ENCODE measurements around the gene MTMR2. TPM values are rescaled to one million over a fixed set of nuclear protein-coding genes. Genes with fewer than 3 reads are reported as not detected.

Gene MTMR2
- total RNA-seq, 1 experiment from 2014 or later, result 29.1 TPM

GRCh38 chr11:95964281-95964680 lies 40.4 kb upstream of the MTMR2 start:
- Histone ChIP-seq H3K9ac (ENCODE audit: low read length) (no peak overlapping the region), H3K4me3 (replicated peaks in 1 of 2; ENCODE audit: low read depth in 1 of 2, low read length in 2 of 2) (no peak overlapping the region), H3K9me3 (ENCODE audit: control insufficient read depth in 1 of 2, insufficient read depth in 1 of 2, low read depth in 1 of 2, low read length in 2 of 2) (no peaks in the 10 kb centered on the region), H3K79me2 (ENCODE audit: insufficient read depth, low read length) (no peaks in the 10 kb centered on the region), H4K20me1 (ENCODE audit: insufficient read depth) (no peaks in the 10 kb centered on the region), H3K9me2 (ENCODE audit: insufficient read depth) (no peaks in the 10 kb centered on the region), H2AFZ (ENCODE audit: low read depth, low read length, poor library complexity, severe bottlenecking) (no peak overlapping the region), H3K27me3 (ENCODE audit: insufficient read depth, low read length) (no peaks in the 10 kb centered on the region; the same call in 1 of the 2 replicates), H3K36me3 (ENCODE audit: control insufficient read depth in 1 of 2, insufficient read depth in 2 of 2, low read length in 2 of 2) (no peaks in the 10 kb centered on the region), H3K4me1 (ENCODE audit: control insufficient read depth in 1 of 2, insufficient read depth in 2 of 2, low read length in 2 of 2) (no peaks in the 10 kb centered on the region), H3K4me2 (ENCODE audit: low read length) (no peak overlapping the region), H3K27ac (ENCODE audit: low read depth, low read length) (no peak overlapping the region)
- CTCF ChIA-PET, result no interaction called here
- intact Hi-C loops (cut with micrococcal nuclease), result no loop called here
- POLR2A ChIA-PET, result no interaction called here
- RAD21 ChIA-PET (ENCODE audit: low non-redundant PET in 1 of 2, low total read pairs in 2 of 2, uncharacterized antibody in 2 of 2, unreplicated experiment in 2 of 2), result no interaction called here
- TF ChIP-seq EZH2phosphoT487 (IDR thresholded peaks at IDR 0.05; ENCODE audit: borderline replicate concordance) (no peak), ZBTB33 (IDR thresholded peaks at IDR 0.05; ENCODE audit: extremely low read depth, insufficient replicate concordance, low read length) (no peak), SP1 (IDR thresholded peaks at IDR 0.05; ENCODE audit: low read depth) (no peak), ZNF274 (IDR thresholded peaks at IDR 0.05; ENCODE audit: low read depth, low read length) (no peak), SRF (IDR thresholded peaks at IDR 0.05; ENCODE audit: low read depth) (no peak), TCF7L2 (IDR thresholded peaks at IDR 0.05; ENCODE audit: borderline replicate concordance, extremely low read depth, insufficient read depth, insufficient read length) (no peak), CBX3 (IDR thresholded peaks at IDR 0.05; ENCODE audit: low read depth) (no peak), POLR2AphosphoS5 (IDR thresholded peaks at IDR 0.05; ENCODE audit: low read depth, low read length) (no peak), FOSL1 (IDR thresholded peaks at IDR 0.05; ENCODE audit: low read depth) (no peak), JUND (IDR thresholded peaks at IDR 0.05) (no peak), EZH2 (IDR thresholded peaks at IDR 0.05) (no peak), REST (IDR thresholded peaks at IDR 0.05; ENCODE audit: low read depth) (no peak)
- DNase-seq (ENCODE audit: low read depth, low spot score), result no peak
- no TSS peak for BruUV-seq (replicated peaks)
- ATAC-seq, result no peak
